ENCODE results near the gene MSS51.

GRCh38 chr10:73413528-73414229, 19.7 kb downstream of the MSS51 start, which contains the start of gene ANXA7:
- TF ChIP-seq CTCF (conservative IDR thresholded peaks at IDR 0.05; ENCODE audit: low read length) (no peak), EZH2phosphoT487 (IDR thresholded peaks at IDR 0.05; ENCODE audit: borderline replicate concordance) (no peak)

Measured in Loucy (cell line).